Endodermal cell (in vitro differentiated cells): ENCODE results near the gene PTP4A2. TPM values are rescaled to one million over a fixed set of nuclear protein-coding genes. Genes with fewer than 3 reads are reported as not detected.

Experiments used
- DNase-seq: peaks from one replicate; pipeline ENCODE4 v3.0.0-alpha.2; 2017
- H3K27ac ChIP-seq: 2 replicates; pipeline ENCODE4 v1.5.1; 2013; ENCODE audit warnings: mild to moderate bottlenecking, low read depth, low read length, moderate library complexity
- H3K27me3 ChIP-seq: 2 replicates; pipeline ENCODE4 v1.6.1; 2013; ENCODE audit warnings: mild to moderate bottlenecking, low read length, moderate library complexity; ENCODE audit not compliant: insufficient read depth, control insufficient read depth, poor library complexity, severe bottlenecking
- H3K36me3 ChIP-seq: 2 replicates; pipeline ENCODE4 v1.7.0; 2013; ENCODE audit warnings: mild to moderate bottlenecking, low read length, moderate library complexity; ENCODE audit not compliant: control insufficient read depth, insufficient read depth
- H3K4me1 ChIP-seq: one replicate; pipeline ENCODE4 v1.7.0; 2013; ENCODE audit warnings: low read length; ENCODE audit not compliant: control insufficient read depth, insufficient read depth
- H3K4me3 ChIP-seq: 2 replicates; pipeline ENCODE4 v1.5.1; 2013; ENCODE audit warnings: mild to moderate bottlenecking, low read length, moderate library complexity
- H3K9ac ChIP-seq: 2 replicates; pipeline ENCODE4 v1.6.1; 2013; ENCODE audit warnings: mild to moderate bottlenecking, low read length, moderate library complexity; ENCODE audit not compliant: poor library complexity, severe bottlenecking; ENCODE audit errors: extremely low read depth
- H3K9me3 ChIP-seq: 2 replicates; pipeline ENCODE4 v1.6.1; 2013; ENCODE audit warnings: mild to moderate bottlenecking, low read length, moderate library complexity; ENCODE audit not compliant: control insufficient read depth
- H3K27ac Mint-ChIP-seq: 2 replicates; pipeline ENCODE4 v1.8.0; 2020; ENCODE audit warnings: mixed read lengths
- H3K27me3 Mint-ChIP-seq: 2 replicates; pipeline ENCODE4 v1.8.0; 2021; ENCODE audit warnings: mild to moderate bottlenecking, mixed read lengths; ENCODE audit not compliant: insufficient read depth
- H3K36me3 Mint-ChIP-seq: 2 replicates; pipeline ENCODE4 v1.8.0; 2020; ENCODE audit warnings: low read depth, mixed read lengths
- H3K4me1 Mint-ChIP-seq: 2 replicates; pipeline ENCODE4 v1.8.0; 2020; ENCODE audit warnings: mixed read lengths
- H3K4me3 Mint-ChIP-seq: 2 replicates; pipeline ENCODE4 v1.8.0; 2020; ENCODE audit warnings: mild to moderate bottlenecking, moderate library complexity, mixed read lengths
- H3K9me3 Mint-ChIP-seq: 2 replicates; pipeline ENCODE4 v1.8.0; 2020; ENCODE audit warnings: mild to moderate bottlenecking, mixed read lengths
- WGBS, 2 experiments: methylation state at CpG; one replicate each; pipeline versions ENCODE4 v1.1.5 to v1.1.7; 2013; ENCODE audit warnings: missing lambda C conversion rate in 2 of 2, mixed read lengths in 1 of 2; ENCODE audit not compliant: insufficient coverage in 1 of 2, insufficient read length in 1 of 2; 5-methylcytosine and 5-hydroxymethylcytosine counted together
- total RNA-seq, 2 donors: library from RNA; stranded (reverse); fragmentation: NEBNext Ultra II Directional in 1 of 2; extraction: Animal tissue kit (Norgen Biotek cat#: 25700) in 1 of 2; gene quantifications; 2 replicates in 1 of 2; 3 replicates in 1 of 2; pipeline ENCODE4 v1.2.1, GENCODE V29; 2021
- TF ChIP-seq, protein P1 (sequence below): fragments of 200-600 bp; sonication (generic); conservative IDR thresholded peaks from 2 replicates; pipeline ENCODE4 v1.5.0; 2021; ENCODE audit warnings: antibody characterized with exemption, mild to moderate bottlenecking

Gene PTP4A2
- total RNA-seq, 2 donors from 2014 or later = 211 TPM

DNA sequence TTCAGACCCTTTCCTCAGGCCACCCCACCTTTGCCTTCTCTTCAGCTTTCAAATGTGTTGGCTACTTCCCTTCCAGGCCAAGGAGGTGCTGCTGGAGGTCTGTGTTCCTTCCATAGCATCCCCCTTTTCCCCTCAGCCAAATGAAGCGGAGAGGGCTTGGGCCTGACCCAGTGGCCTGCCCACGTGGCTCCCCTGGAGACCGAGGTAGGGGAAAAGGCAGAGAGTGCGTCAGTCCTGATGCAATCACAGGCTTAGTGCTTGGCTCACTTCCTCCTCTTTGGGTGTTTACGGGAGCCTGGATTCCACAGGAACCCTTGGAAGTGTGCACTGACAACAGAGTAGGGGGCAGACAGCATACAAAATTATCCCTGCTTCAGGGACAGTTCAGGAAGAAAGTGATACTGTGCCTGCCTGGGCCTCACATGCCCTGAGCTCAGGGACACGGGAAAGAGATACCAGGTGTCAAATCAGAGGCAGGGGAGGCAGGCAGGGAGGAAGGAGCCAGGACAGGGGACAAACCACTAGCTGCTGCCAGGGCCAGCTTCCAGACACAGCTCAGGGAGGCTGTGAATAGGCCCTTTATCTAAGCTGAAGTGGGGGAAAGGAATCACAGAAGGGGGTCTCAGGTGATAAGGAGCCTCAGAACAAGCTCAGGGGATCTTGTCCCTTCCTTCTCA is 16.6 kb upstream of the PTP4A2 start:
- Mint-ChIP-seq H3K27ac (peak overlapping the region; percentile 97), H3K9me3 (peaks cover 8% of the 10 kb centered on the region), H3K27me3 (no peaks in the 10 kb centered on the region), H3K4me1 (peaks cover 40% of the 10 kb centered on the region), H3K4me3 (peak overlapping the region; percentile 5), H3K36me3 (peaks cover 2% of the 10 kb centered on the region)
- no peaks in the 10 kb centered on the region for H3K9me3 ChIP-seq
- H3K27ac ChIP-seq = peak overlapping the region; percentile 55
- peak overlapping the region; percentile 59 for H3K4me3 ChIP-seq
- peak overlapping the region; percentile 51 for H3K9ac ChIP-seq
- no peaks in the 10 kb centered on the region for H3K27me3 ChIP-seq
- peaks cover 20% of the 10 kb centered on the region for H3K4me1 ChIP-seq
- no peaks in the 10 kb centered on the region for H3K36me3 ChIP-seq
- DNase-seq = peak; percentile 90
- TF ChIP-seq, protein P1, sequence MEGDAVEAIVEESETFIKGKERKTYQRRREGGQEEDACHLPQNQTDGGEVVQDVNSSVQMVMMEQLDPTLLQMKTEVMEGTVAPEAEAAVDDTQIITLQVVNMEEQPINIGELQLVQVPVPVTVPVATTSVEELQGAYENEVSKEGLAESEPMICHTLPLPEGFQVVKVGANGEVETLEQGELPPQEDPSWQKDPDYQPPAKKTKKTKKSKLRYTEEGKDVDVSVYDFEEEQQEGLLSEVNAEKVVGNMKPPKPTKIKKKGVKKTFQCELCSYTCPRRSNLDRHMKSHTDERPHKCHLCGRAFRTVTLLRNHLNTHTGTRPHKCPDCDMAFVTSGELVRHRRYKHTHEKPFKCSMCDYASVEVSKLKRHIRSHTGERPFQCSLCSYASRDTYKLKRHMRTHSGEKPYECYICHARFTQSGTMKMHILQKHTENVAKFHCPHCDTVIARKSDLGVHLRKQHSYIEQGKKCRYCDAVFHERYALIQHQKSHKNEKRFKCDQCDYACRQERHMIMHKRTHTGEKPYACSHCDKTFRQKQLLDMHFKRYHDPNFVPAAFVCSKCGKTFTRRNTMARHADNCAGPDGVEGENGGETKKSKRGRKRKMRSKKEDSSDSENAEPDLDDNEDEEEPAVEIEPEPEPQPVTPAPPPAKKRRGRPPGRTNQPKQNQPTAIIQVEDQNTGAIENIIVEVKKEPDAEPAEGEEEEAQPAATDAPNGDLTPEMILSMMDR = no peak
- WGBS, 2 experiments = 31 to 40% methylated on average over 1 to 6 of the region's 6 CpGs

DNA sequence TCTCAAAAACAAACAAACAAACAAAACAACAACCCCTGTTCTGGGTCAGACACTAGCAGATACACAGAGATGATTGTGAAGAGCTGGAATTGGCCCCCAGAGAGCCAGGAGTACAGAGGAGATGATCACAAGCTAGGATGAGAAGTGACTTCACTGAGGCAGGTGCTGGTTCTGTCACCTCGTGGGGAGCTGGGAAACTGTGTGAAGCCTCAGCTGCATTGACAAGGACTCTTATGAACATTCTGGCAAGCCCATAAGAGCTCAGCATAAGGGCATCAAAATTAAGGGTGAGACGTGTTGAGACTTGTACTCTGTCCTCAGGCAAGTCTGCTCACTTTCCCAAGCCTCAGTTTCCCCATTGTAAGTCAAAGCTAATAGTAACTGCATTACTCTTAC is 14.7 kb upstream of the PTP4A2 start:
- H3K9ac ChIP-seq = no peak overlapping the region
- peaks cover 19% of the 10 kb centered on the region for H3K4me1 ChIP-seq
- DNase-seq = no peak
- no peaks in the 10 kb centered on the region for H3K27me3 Mint-ChIP-seq
- no peak overlapping the region for H3K4me3 Mint-ChIP-seq
- H3K9me3 Mint-ChIP-seq = no peaks in the 10 kb centered on the region
- TF ChIP-seq, protein P1 = no peak
- H3K36me3 ChIP-seq = no peaks in the 10 kb centered on the region
- 90 to 100% methylated on average over 2 of the region's 2 CpGs for WGBS, 2 experiments
- H3K4me1 Mint-ChIP-seq = peaks cover 39% of the 10 kb centered on the region
- no peaks in the 10 kb centered on the region for H3K36me3 Mint-ChIP-seq
- no peak overlapping the region for H3K27ac ChIP-seq
- no peaks in the 10 kb centered on the region for H3K27me3 ChIP-seq
- H3K9me3 ChIP-seq = no peaks in the 10 kb centered on the region
- H3K4me3 ChIP-seq = no peak overlapping the region
- no peak overlapping the region for H3K27ac Mint-ChIP-seq

DNA sequence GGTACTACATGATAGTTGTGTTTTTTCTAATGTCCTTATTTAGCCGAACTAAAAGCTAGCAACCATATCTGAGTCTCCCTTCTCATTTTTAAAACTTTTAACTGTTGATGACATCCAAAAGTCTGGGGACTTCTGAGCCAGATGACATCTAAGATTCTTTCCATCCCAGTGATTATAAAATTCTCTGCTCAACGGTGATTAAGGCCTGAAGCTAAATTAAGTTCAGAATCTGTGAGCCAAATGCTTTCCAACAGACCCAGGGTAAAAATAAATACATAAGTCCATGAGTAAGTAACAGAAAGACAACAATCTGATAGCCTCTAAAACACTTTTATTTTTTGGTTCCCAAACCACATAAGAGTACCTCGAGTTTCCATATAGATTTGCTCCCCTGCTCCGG is 13.1 kb upstream of the PTP4A2 start:
- no peaks in the 10 kb centered on the region for H3K9me3 Mint-ChIP-seq
- TF ChIP-seq, protein P1 = no peak
- H3K36me3 Mint-ChIP-seq = no peaks in the 10 kb centered on the region
- H3K4me1 ChIP-seq = peaks cover 17% of the 10 kb centered on the region
- H3K4me1 Mint-ChIP-seq = peaks cover 32% of the 10 kb centered on the region
- no peaks in the 10 kb centered on the region for H3K27me3 ChIP-seq
- H3K27ac ChIP-seq = no peak overlapping the region
- DNase-seq = no peak
- WGBS, 2 experiments = 92 to 96% methylated on average over 4 of the region's 4 CpGs
- H3K4me3 ChIP-seq = no peak overlapping the region
- H3K27me3 Mint-ChIP-seq = no peaks in the 10 kb centered on the region
- H3K9ac ChIP-seq = peak overlapping the region; percentile 11
- H3K4me3 Mint-ChIP-seq = no peak overlapping the region
- no peaks in the 10 kb centered on the region for H3K36me3 ChIP-seq
- no peaks in the 10 kb centered on the region for H3K9me3 ChIP-seq
- peak overlapping the region; percentile 76 for H3K27ac Mint-ChIP-seq
